ENCODE measurements around the gene GORAB.

The GORAB gene

DNA sequence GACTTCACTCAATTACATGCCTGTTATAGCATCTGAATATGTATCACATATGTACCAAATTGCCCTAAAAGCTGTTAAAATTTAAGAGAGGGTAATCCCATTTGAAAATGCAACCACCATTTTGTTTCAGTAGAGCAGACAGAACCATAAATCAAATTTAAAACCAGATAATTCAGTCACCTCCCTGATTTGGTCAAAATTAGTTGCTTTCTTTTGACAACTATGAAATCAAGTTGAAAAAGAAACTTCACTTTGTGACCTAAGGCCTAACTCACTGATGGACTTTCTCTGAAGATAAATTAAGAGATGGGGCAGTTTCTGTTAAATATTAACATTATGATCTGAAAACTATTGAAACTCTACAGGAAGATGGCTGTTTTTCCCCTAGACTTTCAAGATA is 6.7 kb downstream of the GORAB start:
- no peak for DNase-seq

DNA sequence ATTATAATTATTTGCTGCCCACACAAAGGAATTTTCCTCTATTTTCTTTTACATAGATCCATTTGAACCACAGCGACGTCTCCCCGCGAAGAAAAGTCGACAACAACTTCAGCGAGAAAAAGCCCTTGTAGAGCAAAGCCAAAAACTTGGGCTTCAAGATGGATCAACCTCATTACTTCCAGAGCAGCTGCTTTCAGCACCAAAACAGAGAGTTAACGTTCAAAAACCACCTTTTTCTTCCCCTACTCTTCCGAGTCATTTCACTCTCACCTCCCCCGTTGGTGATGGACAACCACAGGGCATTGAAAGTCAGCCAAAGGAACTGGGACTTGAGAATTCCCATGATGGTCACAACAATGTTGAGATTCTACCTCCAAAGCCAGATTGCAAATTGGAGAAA is 7.2 kb downstream of the GORAB start:
- DNase-seq: peak; percentile 16

DNA sequence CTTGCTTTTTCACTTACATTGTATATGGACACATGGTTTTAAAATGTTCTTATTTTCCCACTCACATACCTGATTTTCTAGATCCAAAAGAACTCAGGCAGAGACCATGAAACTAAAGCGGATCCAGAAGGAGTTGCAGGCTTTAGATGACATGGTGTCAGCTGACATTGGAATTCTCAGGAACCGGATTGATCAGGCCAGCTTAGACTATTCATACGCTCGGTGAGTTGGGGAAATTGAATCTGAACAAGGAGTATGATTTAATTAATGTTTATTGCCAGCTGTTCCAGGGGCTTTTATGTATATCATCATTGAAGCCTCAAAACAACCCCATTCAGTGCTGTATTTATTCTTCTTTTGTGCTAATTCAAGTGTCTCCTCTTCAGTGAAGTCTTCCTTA is 12.7 kb downstream of the GORAB start:
- DNase-seq: no peak

DNA sequence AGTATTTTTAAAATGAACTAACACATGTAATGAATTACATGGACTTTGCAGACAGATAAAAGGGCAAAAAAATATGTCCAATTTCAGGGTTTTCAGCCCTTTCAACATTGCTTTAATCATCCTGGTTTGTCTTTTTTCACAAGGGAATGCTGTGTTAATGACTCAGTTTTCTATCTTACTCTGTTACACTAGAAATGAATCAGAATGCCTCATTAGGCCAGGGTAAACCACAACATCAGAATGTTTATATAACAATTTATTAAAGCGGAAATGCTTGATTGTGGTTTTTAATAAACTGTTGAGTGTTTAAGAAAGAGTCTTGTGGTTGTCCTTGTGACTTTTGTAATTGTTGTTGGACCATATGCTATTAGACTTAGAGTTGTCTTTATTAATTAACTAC is 13.5 kb downstream of the GORAB start:
- peak; percentile 83 for DNase-seq

DNA sequence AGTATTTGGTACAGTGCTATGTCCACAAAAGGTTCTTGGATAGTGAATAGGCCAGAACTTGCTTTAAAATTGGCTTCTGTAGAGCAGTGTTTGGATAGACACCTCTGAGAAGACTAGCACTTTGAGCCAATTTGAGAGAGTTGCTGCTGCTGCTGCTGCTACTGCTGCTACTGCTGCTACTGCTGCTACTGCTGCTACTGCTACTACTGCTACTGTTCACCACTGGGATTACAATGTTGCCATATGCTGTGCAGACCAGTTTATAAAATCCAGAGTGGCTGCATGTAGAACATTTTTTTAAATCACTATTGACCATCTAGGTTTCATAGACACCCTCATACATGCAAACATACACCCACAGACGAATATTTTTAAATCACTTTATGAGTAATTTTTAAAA is 15.3 kb downstream of the GORAB start:
- no peak for DNase-seq

DNA sequence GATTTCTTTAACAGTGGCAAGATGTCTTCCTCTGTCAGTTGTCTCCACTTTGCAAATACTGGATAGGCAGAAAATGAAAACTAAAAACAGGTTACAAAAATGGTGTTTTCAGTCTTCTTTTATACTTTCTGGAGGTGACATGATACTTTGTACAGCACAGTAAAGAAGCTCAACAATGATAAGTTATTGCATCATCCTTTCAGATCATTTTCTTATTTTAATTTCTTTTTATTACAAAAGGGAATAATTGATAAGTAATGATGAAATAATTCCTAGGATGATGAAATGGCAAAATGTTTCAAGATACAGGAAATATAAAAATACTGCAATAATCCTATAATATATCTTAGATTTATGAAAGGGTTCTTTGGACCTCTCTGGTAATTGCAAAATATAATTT is 16.5 kb downstream of the GORAB start:
- no peak for DNase-seq

DNA sequence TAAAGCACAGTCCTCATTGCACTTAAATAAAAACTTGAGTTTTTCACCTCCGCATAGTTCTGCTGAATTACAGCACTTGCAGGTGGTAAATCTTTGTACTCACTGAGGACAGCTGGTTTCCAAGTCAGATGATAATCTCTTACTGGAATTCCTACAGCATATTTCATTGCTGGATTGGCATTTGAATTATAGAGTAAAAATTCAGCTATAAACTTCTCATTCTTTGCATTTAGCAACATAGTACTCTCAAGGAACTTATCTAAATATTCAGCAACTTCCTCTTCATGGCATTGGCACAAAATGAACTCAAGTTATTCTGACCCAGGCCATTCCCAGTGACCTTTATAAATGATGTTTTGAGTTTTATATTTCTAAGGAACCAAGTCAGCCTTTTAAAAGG is 23.4 kb downstream of the GORAB start:
- DNase-seq: peak; percentile 25

DNA sequence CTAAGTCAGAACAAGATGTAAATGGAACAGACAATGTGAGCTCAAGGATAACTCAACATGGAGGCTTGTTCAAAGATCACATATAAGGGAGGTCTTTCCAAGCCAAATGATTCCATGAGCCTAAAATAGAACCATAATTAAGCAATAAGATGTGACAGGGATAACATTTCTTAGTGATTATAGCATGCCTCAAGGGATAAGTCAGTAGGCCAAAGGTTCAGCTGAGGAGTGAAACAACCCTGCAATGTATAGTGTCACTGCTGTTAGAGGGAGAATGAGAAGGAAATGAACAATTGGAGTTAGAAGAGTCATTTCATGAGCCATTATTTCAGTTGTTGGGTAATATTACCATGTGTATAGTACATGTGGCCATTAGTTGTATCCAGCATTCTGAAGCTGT is 25.0 kb downstream of the GORAB start:
- peak; percentile 74 for DNase-seq

DNA sequence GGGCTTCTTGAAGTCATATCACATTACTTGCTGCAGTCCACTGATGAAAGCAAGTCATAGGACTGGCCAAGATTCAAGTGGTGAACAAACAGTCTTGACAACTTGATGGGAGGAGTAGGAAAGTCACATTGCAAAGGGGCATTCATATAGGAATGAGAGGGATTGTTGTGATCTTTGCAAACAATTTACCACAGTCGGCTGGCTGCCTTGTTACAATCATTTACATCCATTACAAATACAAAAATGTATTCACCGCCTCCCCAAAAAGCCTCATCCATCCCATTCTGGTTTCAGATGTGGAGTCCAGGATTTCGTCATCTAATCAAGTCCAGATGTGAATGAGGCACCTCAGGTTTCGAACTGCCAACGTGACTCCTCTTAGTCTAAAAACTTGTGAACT is 26.8 kb downstream of the GORAB start:
- DNase-seq: no peak

DNA sequence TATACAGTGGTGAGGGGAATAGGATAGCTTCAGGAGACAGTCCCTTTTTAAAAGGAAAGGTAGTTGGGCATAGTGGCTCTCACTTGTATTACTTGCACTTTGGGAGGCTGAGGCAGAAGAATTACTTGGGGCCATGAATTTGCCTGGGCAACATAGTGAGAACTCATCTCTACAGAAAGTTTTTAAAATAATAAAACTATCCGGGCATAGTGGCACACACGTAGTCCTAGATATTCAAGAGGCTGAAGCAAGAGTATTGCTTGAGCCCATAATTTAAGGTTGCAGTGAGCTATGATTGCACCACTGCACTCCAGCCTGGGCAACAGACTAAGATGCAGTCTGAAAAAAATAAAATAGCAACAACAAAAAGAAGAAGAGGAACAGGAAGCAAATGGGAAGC is 27.2 kb downstream of the GORAB start:
- no peak for DNase-seq

DNA sequence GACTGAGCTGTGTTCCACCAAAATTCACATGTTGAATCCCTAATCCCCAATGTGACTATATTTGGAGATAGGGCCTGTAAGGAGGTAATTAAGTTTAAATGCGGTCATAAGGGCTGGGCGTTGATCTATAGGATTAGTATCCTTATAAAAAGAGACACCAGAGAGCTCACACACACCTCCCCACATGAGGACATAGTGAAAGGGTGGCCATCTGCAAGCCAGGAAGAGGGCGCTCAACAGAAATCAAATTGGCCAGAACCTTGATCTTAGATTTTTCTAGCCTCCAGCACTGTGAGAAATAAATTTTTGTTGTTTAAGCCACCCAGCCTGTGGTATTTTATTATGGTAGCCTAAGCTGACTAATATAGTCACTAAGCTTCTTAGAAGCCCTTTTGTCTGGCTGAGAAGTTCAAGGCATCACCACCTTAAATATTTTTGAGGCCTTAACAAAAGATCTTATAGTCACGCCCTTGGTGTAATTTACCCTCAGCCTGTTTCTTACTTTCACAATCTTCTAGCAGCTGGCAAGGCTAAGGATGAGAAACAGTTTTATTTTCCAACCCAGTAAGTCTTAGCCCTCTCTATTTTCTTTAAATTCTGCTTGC is 28.8 kb downstream of the GORAB start:
- peak; percentile 43 for DNase-seq

DNA sequence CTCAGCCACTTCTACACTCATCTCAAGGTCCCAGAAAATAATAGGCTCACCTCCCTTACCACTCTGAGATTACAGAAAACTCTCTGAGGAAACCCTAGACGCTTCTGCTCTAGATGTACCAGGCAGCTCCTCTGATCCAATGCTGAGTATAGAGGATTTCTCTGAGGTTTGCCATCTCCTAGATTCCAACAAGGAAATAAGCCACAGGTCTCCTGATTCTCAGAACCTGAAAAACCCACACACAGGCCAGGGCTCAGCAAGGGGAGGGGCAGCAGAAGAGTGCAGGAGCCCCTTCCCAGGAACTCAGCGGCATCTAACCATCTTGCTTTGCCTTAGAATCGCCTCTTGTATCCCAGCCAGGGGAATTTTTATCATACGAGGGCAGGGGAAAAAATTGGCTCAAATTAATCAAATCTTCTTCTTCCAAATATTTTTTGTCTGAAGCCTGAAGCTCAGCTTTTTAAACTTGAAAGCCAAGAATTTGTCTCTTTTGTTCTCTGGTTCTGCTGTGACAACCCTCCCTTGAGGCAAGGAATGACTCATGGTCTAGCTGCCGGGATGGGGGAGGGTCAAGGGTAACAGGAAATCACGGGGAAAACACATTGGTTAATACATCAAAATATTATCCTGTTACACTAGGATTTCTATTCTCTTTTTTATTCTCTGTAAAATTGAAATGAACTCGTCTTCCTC is 30.8 kb downstream of the GORAB start:
- peak; percentile 93 for DNase-seq

DNA sequence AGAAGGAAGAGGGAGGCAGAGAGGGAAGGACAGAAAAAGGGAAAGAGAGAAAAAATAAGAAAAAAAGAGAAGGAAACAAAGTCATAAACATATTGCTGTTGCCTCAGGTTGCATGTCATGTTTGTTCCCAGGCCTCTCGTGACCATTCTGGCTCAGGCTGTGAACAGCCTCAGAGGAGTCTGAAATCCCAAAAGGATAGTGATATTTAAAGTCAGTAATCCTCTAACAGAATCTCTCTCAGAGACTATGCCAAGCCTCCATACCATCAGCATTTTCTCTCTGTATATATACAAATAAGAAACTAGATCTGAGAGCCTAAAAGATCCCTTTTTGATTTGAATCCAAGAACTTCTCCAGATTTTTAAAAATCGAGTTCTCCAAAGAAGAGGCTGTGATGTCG is 35.2 kb downstream of the GORAB start:
- no peak for DNase-seq

DNA sequence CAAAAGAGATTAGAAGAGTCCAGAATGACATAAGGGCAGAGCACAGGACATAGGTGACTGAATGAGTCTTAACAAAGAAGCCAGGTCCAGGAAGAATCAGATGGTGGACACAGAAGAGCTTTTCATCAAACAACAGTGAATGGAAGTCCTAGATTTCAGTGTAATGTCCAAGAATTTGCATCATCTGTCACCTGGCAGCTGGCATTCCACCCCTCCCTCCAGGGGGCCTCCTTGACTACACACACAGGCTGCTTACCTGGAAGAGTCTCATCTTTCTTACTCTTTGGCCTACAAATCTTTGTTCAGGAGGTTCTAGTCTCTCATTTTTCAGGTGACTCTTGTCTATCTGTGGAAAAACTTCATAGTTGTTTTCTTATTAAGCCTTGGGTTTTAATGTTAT is 36.2 kb downstream of the GORAB start:
- DNase-seq: no peak

DNA sequence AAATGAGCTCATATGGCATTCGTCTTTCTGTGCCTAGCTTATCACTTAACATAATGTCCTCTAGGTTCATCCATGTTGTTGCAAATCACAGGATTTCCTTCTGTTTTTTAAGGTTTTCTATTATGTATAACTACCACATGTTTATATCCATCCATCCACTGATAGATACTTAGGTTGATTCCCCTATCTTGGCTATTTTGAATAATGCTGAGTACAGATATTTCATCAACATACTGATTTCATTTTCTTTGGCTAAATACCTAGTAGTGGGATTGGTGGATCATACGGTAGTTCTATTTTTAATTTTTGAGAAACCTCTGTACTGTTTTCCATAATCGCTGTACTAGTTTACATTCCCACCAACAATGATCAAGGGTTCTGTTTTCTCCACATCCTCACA is 45.0 kb downstream of the GORAB start:
- no peak for DNase-seq

DNA sequence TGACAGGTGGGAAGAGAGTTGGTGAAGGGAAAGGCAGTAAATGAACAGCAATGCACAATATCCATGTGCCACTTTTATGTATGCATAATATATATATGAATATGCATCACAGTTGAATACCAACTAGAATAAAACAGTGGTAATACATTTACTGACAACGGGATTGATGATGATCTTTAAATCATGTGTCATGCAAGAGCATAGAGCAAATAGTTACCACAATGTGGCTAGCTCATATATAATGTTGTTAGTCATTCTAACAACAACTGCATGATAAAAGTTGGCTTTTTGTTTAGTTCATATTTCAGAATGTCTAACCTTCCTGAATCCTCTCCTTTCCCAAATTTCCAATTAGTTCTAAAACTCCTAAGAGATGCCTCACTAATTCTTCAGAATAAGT is 46.4 kb downstream of the GORAB start:
- DNase-seq: peak; percentile 54

DNA sequence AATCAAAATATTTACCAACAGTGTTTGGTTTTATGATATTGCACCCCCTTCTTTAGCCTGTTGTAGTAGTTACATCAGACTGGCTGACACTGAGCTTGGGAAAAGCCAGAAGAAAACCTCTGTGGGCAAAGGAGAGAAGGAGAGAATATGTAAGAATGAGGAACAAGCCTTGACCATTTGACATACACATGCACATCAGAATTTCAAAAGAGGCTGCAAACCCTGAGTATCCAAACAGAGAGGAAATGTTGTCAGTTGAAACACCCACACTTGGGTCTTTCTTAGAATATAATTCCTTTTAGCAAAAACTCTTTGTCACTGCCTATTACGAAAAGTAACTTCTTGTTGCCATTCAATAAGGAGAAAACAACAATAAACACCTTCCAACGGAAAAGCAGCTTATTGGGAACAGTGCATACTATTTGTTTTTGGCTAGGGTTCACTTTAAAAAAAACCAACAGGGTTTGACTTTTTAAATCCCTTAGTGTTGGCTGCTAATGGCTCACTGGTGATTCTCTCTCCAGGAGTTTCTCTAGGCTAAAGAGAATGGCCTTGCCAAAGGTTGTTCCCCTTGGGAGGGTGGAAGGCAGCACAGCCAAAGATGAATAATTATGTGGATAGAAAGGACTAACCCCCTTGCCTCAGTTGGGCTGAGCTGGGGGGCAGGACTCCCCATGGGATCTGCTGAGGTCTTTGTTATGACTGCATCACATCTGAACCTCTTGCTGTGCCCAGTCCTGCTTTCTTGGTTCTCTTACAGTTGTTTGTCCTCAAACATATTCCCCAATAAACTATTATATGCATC is 48.9 kb downstream of the GORAB start:
- DNase-seq: no peak

DNA sequence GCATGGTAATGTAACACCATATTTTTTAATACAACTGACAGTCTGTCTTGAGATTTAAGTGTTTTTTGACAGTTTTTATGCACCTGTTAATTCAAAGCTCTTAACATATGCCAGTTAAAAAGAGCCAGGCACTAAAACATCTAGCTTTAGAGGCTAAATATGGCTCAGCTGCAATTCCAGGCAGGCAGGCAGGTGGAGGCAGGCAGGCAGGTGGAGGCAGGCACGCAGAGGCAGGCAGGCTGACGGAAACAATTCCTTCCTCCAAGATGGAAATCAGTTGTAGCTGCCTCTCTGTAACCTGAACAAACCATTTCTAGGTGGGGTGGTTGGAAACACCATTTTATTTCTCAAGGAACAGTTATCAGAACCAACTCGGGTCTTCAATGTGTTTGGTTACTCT is 51.2 kb downstream of the GORAB start:
- DNase-seq: no peak

DNA sequence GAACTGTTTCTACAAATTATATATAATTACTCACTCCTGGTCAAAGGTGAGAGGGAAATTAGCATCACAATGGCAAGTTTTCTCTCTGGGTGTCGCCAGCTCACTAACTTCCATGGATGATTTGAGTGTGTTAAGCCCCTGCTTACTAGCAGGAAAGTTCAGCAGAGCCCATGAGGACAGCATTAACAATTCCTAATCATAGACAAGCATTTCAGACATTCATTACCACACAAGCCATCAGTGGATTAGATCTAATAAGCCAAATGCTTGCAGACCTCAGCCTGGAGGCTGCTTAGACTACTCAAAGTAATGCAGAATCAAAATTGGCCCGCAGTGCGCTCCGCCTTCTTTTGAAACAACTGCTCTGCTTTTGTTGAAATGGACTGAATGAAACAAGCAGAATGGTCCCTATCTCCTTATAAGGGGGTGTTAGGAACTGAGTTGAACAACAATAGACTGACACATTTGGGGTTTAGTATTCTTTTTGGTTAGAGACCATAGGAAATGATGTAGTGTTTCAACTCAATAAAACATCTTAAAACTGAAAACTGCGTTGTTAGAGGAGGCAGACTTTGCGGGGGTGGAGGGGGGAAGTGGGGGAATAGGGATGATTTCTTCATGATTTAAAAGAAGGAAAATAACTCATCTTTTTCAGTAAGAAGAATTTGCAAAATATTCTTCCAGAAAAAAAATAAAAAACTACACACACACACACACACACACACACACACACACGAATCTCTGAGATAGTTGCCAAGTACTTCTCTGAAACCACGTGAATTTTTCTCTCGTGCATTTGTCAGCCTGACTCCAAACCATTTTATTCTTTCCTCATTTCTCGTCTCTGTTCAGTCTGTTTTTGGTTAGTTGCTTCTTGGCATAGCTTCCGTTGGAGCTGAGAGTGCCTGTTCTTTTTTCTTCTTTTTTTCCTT is 54.6 kb downstream of the GORAB start:
- peak; percentile 64 for DNase-seq

DNA sequence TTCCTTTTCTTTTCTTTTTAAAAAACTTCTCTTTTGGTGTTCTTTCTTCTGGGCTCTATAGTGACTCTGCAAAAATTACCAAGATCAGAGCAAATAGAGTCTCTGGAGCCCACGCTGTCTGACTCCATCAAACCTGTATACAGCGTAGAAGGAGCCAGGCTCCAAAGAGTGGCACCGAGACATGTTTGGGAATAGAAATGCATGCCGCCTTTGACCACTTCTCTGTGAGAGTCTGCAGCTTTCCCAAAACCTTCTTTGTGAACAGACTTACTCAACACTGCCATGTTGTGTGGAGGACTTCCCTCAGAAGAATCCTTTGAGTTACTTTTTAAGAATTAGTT is 55.3 kb downstream of the GORAB start:
- DNase-seq: no peak

DNA sequence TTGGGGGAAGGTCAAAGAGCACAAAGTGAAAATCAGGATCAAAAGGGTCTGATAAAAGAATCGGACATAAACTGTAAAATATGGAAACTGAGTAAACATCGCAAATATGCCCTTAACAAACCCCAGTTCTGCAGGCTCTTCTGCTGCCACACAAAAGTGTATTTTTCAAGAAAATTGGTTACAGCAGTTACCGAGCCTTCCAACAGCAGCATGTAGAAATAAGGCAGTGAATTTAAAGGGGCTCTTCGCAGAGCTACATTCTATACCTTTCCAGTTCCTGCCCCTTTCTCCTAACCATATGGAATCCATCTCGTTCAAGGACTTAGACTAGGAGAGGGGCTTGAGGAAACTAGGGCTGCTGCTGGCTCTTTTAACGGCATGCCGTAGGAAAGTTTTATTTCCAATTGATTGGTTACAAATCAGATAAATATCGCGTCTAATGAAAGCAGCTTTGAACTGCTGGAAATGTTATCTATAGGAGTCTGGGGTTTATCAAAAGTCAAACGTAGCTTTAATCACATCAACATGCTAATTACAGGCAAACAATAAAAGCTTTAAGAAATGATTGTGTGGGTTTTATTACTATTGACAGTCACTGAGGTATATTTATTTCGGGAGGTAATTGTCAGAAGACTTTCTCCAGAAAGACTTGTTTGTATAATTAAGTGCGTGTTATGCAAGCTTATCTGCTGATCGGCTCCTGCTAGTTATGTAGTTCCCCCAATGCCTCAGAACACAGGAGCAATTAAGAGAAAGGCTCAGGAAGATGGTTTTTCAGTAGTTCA is 59.1 kb downstream of the GORAB start:
- no peak for DNase-seq

DNA sequence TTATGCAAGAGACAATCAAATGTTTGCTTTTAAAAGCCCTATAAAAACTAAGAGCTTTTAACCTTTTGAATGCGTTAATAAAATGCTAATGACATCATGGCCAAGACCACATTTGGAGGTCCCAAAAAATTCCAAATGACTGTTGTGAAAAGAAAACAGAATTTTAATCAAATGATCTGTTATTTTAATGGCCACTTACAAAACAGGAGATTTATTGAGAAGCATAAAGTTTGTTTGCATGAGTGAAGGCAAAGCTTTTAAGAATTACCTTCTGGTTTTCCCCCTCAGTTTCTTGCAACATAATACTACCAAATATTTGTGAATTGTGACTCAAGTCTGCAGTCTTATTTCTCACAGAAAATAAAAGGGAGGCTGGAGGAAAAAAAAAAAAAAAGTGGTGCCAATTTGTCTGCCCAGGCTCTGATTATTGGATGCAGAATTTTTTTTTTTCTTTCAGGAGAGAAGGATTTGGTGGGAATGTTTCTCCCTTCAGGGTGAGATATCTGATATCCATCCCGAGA is 60.7 kb downstream of the GORAB start:
- no peak for DNase-seq

Measured in fibroblast of skin of back (primary cell).